Measurements from ENCODE around the gene MRTFA.

Gene MRTFA

GRCh38 chr22:40410731-40411505 is 225.6 kb downstream of the MRTFA start:
- no peak for DNase-seq (ENCODE audit: low read depth)

GRCh38 chr22:40410272-40410671 is 226.2 kb downstream of the MRTFA start:
- no peak for DNase-seq (ENCODE audit: low read depth)

DNA sequence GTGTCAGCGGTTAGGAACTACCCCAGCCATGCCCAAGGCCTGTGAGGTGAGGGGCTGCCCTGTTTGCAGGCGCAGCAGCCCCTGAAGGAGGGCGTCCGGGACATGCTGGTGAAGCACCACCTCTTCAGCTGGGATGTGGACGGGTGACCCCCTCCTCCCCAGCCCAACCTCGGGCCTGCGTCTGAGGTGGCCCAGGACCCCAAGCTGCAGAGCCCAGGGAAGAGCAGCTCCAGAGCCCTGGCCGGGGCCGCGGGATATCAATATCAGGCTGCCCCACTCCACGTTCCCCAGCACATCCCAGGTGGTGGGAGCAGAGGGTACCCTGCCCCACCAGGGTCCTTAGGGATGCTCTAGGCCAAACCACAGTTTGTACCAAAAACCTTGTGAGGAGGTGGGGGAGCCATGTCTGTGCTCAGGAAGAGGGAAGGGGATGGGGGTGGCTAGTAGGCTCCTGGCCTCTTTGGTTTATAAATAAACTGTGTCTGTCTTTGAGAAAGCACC is 226.9 kb downstream of the MRTFA start:
- no peak for DNase-seq (ENCODE audit: low read depth)

DNA sequence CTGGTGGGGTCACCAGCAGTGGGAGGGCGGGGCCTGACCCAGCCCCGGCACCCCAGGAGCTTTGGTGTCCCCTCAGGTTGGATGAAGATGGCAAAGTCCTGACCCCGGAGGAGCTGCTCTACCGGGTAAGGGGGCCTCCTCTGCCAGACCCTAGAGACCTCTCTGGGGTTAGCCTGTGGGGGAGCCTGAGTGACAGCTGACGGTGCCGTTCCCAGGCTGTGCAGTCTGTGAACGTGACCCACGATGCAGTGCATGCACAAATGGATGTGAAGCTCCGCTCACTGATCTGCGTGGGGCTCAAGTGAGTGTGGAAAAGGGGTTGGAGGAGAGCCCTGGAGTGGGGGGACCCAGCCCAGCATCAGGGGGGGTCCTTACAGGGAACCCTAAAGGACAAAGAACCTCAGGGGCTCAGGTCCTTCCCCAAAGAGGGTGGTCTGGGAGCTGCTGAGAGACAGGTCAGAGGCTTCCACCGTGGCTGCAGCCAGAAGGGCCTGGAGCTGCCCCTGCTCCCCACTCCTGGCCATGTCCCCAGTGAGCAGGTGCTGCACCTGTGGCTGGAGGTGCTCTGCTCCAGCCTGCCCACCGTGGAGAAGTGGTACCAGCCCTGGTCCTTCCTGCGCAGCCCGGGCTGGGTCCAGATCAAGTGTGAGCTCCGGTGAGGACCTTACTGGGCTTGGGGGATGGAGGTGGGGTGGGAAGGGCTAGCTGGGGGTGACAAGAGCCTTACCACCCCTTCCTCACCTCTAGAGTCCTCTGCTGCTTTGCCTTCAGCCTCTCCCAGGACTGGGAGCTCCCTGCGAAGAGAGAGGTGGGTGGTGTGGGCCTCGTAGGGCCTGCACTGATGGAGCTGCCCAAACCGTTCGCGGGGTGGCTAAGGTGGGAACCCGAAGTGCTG is 227.6 kb downstream of the MRTFA start:
- no peak for DNase-seq (ENCODE audit: low read depth)

DNA sequence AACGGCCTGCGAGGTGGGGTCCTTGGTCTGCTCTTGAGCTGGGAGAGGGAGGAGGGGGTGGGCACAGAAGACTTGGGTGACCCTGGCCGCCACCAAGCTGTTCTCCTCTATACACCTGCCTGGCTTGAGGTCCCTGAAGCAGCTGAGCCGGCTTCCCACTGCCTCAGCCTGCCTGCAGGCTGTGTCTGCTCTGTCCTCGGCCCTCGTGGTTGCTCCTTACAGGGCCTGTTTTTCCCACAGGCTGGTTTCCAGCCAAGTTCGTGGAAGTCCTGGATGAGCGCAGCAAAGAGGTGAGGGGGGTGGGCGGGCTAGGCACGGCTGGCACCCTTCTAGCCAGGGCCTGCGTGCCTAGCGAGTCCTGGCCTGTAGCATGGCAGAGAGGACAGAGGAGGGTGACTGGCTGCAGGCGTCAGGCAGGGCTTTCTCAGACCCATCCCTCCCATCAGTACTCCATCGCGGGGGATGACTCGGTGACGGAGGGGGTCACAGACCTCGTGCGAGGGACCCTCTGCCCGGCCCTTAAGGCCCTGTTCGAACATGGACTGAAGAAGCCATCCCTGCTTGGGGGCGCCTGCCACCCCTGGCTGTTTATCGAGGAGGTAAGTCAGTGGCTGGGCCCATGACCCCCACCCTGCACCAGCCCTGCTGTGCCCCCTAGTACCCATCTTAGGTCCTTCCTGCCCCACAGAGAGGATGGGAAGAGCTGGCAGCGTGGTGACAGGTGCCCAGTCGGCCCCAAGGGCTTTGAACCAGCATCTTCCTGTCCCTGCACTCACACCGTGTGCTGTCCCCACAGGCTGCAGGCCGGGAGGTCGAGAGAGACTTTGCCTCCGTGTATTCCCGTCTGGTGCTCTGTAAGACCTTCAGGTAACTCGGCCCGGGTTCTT is 228.4 kb downstream of the MRTFA start:
- no peak for DNase-seq (ENCODE audit: low read depth)

DNA sequence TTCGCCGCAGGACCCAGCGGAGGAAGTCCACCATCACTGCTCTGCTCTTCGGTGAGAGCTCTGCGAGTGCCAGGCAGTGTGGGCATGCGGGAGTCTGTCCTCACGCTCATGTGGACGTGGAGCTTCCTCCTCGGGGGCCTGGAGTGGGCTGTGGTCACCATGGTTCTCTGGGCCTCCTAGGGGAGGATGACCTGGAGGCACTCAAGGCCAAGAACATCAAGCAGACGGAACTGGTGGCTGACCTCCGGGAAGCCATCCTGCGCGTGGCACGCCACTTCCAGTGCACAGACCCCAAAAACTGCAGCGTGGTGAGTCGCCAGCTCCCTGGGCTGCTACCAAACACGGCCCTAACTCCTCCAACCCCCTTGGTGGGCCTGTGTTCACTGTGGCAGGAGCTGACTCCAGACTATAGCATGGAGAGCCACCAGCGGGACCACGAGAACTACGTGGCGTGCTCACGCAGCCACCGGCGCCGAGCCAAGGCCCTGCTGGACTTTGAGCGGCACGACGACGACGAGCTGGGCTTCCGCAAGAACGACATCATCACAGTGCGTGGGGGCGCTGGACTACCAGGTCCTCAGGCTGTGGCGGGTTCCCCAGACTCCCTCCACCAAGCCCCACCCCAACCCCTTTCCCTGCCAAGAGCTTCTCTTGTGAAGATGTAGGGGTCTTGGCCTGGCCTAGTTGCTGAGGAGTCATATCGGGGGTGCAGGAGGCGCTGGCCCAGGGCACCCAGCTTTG is 229.3 kb downstream of the MRTFA start:
- DNase-seq (ENCODE audit: low read depth), result peak; percentile 14

DNA sequence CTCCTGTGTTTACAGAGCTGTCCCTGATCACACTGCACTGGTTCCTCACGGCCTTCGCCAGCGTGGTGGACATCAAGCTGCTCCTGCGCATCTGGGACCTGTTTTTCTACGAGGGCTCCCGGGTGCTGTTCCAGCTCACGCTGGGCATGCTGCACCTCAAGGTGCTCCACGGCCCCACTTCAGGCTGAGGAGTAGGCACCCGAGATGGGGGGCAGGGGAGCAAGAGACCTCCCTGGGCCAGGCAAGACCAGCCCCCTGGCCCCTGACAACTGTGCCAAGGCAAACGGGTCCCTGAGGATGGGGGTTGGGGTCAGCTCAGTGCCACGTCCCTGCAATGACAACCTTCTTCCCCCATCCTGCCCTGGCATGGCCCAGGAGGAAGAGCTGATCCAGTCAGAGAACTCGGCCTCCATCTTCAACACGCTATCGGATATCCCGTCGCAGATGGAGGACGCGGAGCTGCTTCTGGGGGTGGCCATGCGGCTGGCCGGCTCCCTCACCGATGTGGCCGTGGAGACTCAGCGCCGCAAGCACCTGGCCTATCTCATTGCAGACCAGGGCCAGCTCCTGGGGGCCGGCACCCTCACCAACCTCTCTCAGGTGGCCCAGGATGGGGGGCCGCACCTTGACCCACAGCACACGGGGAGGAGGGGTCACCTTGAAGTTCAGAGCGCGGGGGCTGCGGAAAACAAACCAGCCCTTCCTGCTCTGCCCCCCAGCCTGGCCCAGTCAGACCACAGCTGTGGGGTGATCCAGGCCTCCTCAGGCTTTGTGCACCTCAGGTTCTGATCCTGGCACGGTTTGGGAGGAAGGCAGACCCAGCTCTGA is 230.2 kb downstream of the MRTFA start:
- DNase-seq (ENCODE audit: low read depth), result no peak

DNA sequence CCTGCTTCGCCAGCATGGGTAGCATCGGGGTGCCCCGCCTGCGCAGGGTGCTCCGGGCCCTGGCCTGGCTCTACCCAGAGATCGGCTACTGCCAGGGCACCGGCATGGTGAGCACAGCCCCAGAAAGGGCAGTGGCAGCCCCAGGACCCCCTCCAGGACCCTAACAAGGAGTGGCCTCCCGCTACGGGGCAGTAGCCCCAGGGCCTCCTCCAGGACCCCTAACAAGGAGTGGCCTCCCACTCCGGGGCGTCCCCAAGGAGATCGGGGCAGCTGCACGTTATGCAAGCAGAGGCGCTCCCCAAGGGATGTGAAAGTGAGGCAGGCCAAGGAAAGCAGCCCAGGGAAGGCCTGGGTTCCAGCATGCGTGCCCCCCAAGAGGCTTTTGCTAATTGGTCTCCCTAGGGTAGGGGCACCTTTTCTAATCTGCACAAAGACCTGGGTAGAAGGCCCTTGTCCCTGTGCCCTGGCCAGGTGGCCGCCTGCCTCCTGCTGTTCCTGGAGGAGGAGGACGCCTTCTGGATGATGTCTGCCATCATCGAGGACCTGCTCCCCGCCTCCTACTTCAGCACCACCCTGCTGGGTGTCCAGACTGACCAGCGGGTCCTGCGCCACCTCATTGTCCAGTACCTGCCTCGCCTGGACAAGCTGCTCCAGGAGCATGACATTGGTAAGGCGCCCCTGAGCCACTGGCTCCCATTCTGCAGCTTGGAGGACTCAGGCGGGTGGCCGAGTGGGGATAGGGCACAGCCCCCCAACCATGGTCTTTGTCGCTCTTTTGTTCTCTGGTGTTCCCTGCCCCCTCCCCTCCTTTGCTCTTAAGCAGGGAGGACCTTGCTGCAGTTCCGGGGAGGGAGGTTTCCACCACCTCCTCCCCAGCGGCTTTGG is 231.1 kb downstream of the MRTFA start:
- no peak for DNase-seq (ENCODE audit: low read depth)

DNA sequence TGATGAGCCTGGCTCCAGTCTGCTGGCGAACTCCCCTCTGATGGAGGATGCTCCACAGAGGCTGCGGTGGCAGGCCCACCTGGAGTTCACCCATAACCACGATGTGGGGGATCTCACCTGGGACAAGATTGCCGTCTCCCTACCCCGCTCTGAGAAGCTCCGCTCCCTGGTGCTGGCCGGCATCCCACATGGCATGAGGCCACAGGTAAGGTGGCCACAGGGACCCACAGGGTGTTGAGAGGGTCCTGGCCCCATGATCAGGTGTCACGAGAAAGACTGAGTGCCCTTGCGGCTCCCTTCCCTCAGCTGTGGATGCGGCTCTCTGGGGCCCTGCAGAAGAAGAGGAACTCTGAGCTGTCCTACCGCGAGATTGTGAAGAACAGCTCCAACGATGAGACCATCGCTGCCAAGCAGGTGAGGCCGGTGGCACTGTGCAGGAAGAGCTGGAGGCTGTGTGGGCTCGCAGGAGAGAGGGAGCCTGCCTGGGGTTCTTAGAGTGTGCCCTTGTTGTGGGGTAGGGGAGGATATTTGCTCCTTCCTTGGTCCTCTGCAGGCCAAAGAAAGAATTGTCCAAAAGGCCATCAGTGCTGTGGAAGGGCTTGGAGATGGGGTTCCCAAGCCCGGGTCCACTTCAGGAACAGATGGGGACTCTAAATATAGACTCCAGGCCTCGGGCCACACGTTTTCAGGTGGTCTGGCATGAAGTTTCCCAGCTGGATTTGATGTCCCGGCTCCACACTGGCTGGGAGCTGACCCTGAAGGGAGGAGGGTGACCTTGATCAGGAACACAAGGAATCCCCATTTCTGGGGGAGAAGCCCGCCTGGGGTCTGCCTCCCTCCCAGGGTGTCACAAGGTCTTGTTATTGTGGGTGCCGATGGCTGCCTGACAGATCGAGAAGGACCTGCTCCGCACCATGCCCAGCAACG is 232.0 kb downstream of the MRTFA start:
- DNase-seq (ENCODE audit: low read depth), result no peak

DNA sequence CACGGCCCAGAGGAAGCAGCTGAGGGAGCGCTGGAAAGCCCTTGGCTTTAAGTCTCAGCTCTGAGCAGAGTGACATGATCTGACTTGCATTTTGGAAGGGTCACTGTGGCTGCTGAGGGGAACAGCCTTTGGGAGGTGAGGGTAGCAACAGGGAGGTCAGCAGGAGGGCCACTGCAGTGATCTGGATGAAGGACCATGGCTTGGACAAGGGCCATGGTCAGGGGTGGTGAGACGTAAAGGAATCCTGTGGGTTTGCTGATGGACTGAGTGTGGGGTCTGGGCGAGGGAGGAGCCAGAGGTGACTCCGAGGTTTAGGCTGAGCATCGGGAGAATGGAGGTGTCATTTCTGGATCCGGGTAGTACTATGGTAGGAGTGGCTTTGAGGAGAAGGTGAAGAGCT is 232.9 kb downstream of the MRTFA start:
- DNase-seq (ENCODE audit: low read depth), result no peak

DNA sequence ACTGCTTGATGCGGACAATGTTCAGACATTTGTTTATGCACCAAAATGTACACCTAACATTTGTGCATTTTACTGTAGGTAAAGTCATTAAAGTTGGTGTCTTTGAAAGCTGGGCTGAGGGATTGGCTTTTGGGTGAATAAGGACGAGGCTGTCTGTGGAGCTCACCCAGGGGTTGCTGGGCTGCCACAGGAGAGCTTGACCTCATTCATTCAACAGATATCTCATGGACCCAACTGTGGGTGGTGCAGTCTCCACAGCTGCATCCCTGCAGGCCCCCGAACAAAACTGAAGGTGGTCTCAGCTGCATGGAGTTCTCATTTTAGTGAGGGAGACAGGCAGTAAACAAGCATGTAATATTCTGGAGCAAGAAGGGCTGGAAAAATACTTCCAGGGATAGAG is 233.4 kb downstream of the MRTFA start:
- DNase-seq (ENCODE audit: low read depth), result no peak

- no peak for DNase-seq (ENCODE audit: low read depth)
Measured at GRCh38 chr22:40401981-40402406, 234.5 kb downstream of the MRTFA start.

GRCh38 chr22:40401532-40401931 is 235.0 kb downstream of the MRTFA start:
- DNase-seq (ENCODE audit: low read depth), result no peak

DNA sequence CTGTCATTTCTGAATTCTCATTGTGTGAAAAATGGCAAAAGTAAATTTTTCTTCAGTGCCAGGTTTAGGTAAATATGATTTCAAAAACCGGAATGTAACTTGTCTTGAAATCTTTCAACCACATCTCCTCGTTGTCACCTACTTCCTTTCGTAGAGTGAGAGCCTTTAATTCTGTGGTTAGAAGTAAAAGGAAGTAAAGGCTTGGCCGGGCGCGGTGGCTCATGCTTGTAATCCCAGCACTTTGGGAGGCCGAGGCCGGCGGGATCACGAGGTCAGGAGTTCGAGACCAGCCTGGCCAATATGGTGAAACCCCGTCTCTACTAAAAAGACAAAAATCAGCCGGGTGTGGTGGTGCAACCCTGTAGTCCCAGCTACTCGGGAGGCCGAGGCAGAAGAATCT is 236.4 kb downstream of the MRTFA start:
- DNase-seq (ENCODE audit: low read depth), result no peak

- DNase-seq (ENCODE audit: low read depth), result no peak
Measured at GRCh38 chr22:40399621-40400020, 236.9 kb downstream of the MRTFA start.

DNA sequence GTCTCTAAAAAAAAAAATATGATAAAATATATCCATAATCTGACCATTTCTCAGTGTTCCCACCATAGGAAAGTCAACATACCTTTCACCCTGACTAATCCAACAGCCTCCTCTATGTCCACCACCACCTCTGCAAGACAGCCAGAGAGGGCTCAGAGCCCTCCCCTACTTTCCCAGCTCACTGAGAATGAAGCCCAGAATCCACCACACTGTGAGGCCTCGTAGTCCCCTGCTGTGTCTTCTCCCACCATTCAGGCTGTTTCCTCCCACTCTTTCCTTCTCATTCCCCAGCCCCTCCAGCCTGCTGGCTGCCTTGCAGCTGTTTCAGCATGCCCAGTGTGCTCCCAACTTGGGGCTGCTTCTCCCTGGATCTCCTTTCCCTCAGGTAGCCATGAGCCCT is 239.1 kb downstream of the MRTFA start:
- peak; percentile 54 for DNase-seq (ENCODE audit: low read depth)

DNA sequence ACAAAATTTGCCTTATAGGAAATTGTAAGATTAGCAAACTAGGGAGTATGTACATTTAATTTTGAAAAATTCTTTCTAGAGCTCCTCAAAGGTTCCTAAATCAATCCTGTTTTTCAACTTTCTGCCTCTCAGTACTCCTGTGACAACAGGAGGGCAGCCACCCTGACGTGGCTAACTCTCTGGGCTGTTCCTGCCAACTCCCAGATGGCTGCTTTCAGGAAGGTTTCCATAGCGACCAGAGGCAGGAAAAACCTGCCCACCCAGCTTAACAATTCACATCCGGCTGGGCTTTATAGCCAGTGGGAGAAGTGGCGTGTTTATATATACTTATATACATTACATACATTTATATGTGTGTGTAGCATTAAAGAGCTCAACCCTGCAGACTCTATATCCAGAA is 239.6 kb downstream of the MRTFA start:
- DNase-seq (ENCODE audit: low read depth), result peak; percentile 54

DNA sequence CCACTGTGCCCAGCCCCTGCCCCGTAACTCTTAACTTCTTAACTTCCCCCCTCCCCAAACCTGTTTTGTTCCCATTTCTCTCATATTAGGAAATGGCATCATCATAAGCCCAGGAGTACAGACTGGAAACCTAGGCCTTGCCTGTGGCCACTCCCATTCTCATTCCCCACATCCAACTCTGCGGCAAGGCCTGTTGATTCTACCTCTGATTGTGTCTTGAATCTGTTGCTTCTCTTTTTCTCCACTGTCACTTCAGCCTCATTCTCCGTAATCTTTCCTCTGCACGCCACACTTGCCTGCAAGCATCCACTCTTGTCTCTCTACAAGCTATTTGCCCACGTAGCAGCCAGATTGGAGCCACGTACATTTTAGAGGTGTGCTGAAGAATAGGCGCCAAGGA is 240.9 kb downstream of the MRTFA start:
- no peak for DNase-seq (ENCODE audit: low read depth)
